GM21360 (cell line): ENCODE measurements around the gene OPRM1.
"Not testable (repeated sequence)": the region's sequence is repeated elsewhere in the genome, so short reads cannot be mapped to it uniquely, and the experiment has no call there.

Experiments
- ATAC-seq: cut with Tn5 transposase; IDR thresholded peaks from one replicate; pipeline ENCODE4 v1.9.1; 2021; ENCODE audit warnings: mild to moderate bottlenecking, moderate library complexity; ENCODE audit not compliant: unreplicated experiment

The OPRM1 gene

DNA sequence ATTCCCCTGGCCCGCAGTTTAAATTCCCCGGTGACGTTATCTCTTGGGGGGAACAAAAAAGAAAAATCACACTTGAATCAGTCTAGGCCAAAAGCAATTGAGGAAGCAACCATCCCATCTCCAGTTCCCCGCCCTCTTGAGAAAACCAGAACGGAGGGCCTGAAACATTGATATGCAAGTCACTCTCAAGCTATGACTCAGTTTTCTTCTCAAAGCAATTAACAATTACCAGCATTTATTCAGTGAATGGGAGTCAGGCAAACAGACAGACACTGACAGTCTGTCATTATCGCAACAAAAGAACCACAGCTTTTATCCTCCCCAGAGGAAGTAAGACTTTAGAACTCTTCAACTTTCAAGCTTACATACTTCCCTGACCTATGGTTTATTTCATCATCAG is 100.9 kb downstream of the OPRM1 start:
- ATAC-seq: no peak

GRCh38 chr6:154140743-154141142 is 101.7 kb downstream of the OPRM1 start:
- ATAC-seq: no peak

GRCh38 chr6:154143753-154144152 is 104.7 kb downstream of the OPRM1 start:
- ATAC-seq: no peak

GRCh38 chr6:154154389-154154967 is 115.4 kb downstream of the OPRM1 start:
- no peak for ATAC-seq

- ATAC-seq: peak; percentile 83
These were observed 117.3 kb downstream of the OPRM1 start for GRCh38 chr6:154156135-154156896.

DNA sequence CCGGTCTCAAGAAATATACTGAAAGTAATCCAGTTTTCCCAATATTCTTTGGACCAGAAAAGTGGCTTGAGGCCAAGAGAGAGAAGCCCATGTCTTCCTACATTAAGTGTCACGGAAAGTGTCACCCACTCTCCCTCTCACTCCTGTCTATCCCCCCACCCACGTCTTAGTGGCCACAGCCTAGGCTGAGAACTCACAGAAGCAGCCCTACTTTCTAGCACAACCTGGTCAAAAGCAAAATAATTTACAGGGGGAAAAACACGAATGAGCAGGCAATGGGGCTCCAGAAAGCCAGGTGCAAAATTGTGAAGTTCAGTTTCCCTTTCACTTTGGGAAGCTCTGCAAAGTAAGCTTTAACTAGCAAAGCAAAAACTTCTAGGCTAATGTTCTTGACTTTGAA is 118.0 kb downstream of the OPRM1 start:
- peak; percentile 47 for ATAC-seq

- no peak for ATAC-seq
These were observed 118.7 kb downstream of the OPRM1 start for GRCh38 chr6:154157706-154158105.

DNA sequence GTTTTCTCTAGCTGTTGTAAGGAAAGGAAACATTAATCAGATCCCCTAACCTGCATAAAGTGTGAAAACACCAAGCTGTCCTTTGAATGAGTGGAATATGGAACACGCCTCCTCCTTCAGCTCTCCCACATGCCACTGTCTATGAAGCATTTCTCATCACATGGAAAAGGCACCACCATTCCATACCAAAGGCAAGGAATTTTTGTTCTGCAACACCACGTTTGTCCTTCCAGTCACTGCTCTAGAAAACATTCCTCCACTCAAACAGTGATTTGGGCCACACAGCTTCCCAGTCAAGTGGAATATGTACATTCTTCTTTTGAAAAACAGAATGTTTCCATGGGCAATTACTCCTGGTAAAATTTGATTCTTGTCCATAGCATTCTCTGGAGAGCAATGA is 120.1 kb downstream of the OPRM1 start:
- no peak for ATAC-seq

GRCh38 chr6:154161689-154162088 is 122.6 kb downstream of the OPRM1 start:
- ATAC-seq: peak; percentile 72

DNA sequence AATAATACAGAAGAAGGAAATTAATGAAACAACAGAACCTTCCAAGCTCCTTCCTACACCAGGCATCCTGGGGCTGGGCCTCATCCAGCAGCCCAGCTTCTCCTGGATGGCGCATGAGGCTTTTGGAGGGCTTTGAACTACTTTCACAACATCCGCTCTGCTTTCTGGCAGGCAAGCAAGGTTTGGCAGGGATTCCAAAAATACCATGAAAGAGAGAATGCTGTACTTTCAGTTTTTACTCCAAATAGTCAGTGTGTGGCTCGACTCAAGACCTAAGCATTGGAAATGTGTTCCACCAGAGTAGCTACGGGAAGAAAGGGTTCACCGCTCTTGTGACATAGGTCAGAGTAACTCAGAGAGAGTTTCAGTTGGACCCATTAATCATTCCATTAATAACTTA is 125.4 kb downstream of the OPRM1 start:
- ATAC-seq: no peak

DNA sequence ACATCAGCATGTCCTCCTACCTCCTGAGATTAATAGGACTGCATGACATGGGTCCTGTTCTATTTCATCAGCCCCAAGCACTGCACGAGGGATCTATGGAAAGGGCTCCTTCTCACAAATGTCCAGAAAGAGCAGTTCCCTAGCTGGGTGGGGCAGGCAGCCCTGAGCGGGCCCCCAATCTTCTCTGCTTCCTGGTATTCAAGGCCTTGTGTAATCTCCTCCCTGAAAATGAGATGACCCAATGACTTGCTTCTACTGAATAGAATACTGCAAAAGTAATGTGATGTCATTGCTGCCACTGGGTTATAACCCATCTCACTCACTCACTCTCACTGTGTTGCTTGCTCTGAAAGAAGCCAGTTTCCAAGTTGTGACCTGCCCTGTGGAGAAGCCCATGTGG is 126.4 kb downstream of the OPRM1 start:
- no peak for ATAC-seq

DNA sequence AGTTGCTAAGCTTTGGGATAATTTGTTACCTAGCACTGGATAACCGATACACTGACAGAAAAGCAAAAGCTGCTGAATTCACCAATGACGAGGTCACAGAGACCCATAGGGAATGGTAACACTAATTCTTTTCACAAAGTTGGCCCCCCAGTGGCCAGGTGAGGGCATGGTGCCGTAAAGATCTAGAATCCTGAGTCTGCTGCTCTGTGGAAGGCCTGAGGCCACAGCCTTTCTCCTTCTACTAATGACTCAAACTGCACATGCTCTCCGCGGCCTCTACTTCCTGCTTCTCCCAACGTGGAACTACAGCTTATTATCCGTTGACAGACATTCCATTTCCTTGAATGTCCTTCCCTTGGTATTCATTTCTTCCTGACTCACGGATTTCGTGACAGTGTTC is 127.1 kb downstream of the OPRM1 start:
- ATAC-seq: no peak

- ATAC-seq: no peak
These were observed 128.1 kb downstream of the OPRM1 start for GRCh38 chr6:154167126-154167525.

- ATAC-seq: no peak
These were observed 130.3 kb downstream of the OPRM1 start for GRCh38 chr6:154169193-154169847.

DNA sequence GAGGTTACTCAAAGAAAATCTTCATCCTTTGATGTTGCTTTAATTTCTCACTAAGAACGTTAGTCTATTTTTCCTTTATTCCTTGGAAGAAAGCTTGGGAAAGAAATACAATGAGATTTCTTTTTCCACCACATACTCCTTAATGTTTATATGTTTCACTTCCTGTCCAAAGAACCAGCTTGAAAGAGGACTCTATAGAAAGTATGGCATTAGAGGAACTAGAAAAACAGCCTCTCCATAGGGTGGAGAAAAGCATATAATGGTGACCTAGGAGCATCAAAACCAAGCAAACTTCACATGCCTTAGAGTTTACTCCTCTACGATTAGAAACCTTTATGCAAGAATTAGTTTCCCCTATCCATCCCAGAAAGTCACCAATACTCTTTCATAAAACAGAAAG is 131.1 kb downstream of the OPRM1 start:
- no peak for ATAC-seq

- ATAC-seq: not testable (repeated sequence)
These were observed 133.4 kb downstream of the OPRM1 start for GRCh38 chr6:154172393-154172792.

DNA sequence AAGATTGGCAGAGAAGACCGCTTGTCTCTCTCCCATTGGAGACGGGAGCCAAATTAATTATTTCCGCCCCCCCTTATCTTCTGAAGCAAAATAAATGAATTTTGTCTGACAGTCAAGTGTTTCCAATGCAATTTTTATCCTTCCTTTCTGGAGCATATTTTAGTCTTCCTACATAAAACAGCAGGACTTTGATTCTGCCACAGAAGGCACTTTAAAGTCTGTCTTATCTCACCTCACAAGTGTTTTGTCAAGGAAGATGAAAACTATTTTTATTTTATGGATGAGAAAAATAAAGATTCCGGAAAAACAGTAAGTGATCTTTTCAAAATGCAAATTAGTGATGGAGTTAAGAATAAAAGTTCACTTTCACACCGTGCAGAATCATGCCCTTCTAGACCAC is 140.4 kb downstream of the OPRM1 start:
- no peak for ATAC-seq

DNA sequence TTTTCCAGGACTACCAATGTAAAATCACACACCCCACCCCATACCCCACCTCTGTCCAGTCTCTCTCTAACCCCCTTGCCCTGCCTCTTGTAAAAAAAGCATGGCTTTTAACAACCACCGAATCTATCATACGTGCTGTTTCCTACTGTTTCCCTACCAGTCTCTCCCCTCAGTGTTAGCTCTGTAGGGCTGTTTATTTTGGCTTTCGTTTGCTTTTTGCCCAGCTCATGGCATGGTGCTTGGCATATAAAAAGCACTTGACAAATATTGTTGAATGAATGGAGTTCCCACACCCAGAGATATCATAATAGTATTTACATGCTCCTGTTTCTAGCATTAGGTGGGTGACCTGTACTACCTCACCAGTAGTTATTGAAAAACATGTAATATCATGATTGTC is 148.2 kb downstream of the OPRM1 start:
- no peak for ATAC-seq

DNA sequence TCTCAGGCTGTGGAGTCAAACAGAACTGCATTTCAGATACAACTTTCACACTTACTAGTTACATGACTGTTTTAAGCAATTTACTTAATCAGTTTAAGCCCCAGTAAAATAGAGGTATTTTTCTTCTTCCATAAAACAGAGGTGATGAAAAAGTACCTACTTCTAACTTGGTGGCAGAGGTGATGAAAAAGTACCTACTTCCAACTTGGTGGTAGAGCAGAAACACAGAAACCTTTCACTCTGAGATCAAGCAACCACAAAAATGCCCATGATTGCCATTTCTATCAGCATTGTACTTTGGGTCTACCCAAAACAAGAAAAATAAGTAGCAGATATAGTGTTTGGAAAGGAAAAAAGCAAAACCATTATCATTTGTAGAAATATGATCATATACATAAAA is 148.7 kb downstream of the OPRM1 start:
- ATAC-seq: no peak

GRCh38 chr6:154196333-154196885 is 157.4 kb downstream of the OPRM1 start:
- ATAC-seq: no peak

- no peak for ATAC-seq
These were observed 158.3 kb downstream of the OPRM1 start for GRCh38 chr6:154197196-154197860.
